ENCODE results near the gene LRIT2.
A peak's percentile ranks its signal among the peaks of the same experiment; 100 is the strongest.

GRCh38 chr10:84214612-84215235 lies 10.6 kb downstream of the LRIT2 start:
- TF ChIP-seq CTCF (IDR thresholded peaks at IDR 0.05) (peak in 2 of 6 experiments; percentile 21 to 31), POLR2A (IDR thresholded peaks at IDR 0.05) (no peak)

Data from adrenal gland (tissue), 5 donors.